WERI-Rb-1 (cell line): ENCODE measurements around the gene NDUFS8.
A peak's percentile ranks its signal among the peaks of the same experiment; 100 is the strongest.
"Not testable (repeated sequence)": the region's sequence is repeated elsewhere in the genome, so short reads cannot be mapped to it uniquely, and the experiment has no call there.

Experiments used
- DNase-seq: peaks from one replicate; pipeline ENCODE4 v3.0.0-alpha.2; 2020
- H3K27ac ChIP-seq: fragments of 250-450 bp; sonication (Bioruptor Pico); 2 replicates; pipeline ENCODE4 v1.5.1; 2020; ENCODE audit warnings: mild to moderate bottlenecking, moderate library complexity
- H3K27me3 ChIP-seq: fragments of 250-450 bp; sonication (Bioruptor Pico); 2 replicates; pipeline ENCODE4 v1.5.1; 2021; ENCODE audit warnings: mild to moderate bottlenecking, low read depth, moderate library complexity; ENCODE audit not compliant: insufficient read depth, severe bottlenecking
- H3K36me3 ChIP-seq: fragments of 250-450 bp; sonication (Bioruptor Pico); 2 replicates; pipeline ENCODE4 v1.5.1; 2020; ENCODE audit warnings: mild to moderate bottlenecking, moderate library complexity
- H3K4me3 ChIP-seq: 2 replicates; pipeline ENCODE4 v1.5.1; 2011; ENCODE audit warnings: low read depth, mild to moderate bottlenecking, control low read depth, low read length
- H3K9me3 ChIP-seq: fragments of 250-450 bp; sonication (Bioruptor Pico); 2 replicates; pipeline ENCODE4 v1.5.1; 2021; ENCODE audit warnings: mild to moderate bottlenecking, moderate library complexity; ENCODE audit not compliant: severe bottlenecking
- TF ChIP-seq, protein P1 (sequence below): IDR thresholded peaks from 2 replicates; pipeline ENCODE4 v1.5.1; 2011; ENCODE audit warnings: low read depth, mild to moderate bottlenecking, control low read depth, inconsistent platforms, low read length

The NDUFS8 gene

DNA sequence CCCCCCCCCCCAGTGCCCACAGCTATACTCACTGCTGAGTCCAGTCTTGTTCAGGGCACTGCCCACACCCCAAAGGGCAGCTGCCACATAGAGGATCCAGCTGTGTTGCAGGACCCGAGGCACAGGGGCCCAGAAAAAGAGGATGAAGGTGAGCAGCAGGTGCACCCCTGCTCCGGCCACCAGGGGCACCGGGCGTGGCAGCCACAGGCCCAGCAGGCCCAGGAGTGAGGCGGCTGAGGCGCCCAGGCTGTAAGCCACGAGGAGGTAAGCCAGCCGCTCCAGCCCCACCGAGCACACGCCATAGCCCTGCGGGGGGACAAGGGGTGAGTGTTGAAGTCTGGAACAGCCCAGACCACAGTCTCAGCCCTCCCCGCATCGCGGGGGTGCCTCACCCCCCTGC lies 34.9 kb upstream of the NDUFS8 start:
- not testable (repeated sequence) for H3K4me3 ChIP-seq, H3K27ac ChIP-seq, H3K36me3 ChIP-seq, H3K27me3 ChIP-seq, H3K9me3 ChIP-seq, DNase-seq

DNA sequence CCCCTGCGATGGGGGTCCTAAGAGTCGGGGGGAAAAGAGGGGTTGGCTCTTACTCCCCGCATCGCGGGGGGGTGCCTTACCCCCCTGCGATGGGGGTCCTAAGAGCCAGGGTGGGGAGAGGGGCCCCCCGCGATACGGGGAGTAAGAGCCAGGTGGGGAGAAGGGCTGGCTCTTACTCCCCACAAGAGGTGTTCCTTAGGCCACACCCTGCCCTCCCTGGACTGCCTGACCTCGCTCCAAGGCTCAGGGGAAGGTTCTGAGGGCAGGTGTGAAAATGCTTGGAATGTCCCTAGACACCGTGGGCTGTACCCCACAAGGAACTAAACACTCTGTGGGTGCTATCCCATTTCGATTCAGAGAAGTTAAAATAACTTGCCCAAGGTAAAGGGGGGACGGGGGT lies 34.4 kb upstream of the NDUFS8 start:
- no peaks in the 10 kb centered on the region for H3K9me3 ChIP-seq
- TF ChIP-seq, protein P1, sequence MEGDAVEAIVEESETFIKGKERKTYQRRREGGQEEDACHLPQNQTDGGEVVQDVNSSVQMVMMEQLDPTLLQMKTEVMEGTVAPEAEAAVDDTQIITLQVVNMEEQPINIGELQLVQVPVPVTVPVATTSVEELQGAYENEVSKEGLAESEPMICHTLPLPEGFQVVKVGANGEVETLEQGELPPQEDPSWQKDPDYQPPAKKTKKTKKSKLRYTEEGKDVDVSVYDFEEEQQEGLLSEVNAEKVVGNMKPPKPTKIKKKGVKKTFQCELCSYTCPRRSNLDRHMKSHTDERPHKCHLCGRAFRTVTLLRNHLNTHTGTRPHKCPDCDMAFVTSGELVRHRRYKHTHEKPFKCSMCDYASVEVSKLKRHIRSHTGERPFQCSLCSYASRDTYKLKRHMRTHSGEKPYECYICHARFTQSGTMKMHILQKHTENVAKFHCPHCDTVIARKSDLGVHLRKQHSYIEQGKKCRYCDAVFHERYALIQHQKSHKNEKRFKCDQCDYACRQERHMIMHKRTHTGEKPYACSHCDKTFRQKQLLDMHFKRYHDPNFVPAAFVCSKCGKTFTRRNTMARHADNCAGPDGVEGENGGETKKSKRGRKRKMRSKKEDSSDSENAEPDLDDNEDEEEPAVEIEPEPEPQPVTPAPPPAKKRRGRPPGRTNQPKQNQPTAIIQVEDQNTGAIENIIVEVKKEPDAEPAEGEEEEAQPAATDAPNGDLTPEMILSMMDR: no peak
- DNase-seq: no peak
- no peaks in the 10 kb centered on the region for H3K36me3 ChIP-seq
- no peak overlapping the region for H3K27ac ChIP-seq
- no peaks in the 10 kb centered on the region for H3K27me3 ChIP-seq
- H3K4me3 ChIP-seq: no peak overlapping the region

DNA sequence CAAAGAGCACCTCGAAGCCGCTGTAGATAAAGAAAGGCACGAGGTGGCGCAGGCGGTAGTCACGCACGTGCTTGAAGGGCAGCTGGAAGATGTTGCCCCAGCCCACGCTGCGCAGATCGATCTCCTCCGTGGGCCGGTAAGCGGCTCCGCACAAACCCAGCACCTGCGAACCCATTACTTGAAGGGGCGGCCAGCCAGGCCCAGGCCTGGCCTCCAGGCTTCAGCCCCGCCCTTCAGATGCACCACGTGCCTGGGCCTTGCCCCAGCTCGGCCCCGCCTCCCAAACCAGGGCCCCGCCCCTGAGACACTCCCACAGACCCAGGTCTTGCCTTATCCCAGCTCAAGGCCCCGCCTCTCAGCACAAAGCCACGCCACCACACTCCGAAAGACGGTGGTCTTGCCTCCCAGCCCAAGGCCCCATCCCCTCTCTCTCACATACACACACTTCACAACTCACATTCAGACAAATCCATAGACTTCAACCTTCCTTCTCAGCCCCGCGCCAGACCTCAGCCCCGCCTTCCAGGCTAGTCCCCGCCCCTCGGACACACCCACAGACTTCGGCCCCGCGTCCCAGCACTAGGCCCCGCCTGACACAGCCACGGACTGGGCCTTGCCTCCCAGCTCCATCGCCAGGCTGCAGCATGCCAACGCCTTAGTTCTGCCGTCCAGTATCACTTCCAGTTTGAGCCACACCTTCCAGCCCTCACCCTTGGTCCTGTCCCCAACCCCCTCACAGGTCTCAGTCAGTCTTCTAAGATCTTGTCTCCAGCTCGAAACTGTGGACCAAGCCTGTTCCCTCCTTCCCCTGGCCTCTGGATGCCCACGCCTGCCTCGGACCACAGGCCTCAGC lies 33.6 kb upstream of the NDUFS8 start:
- TF ChIP-seq, protein P1: no peak
- Histone ChIP-seq H3K4me3 (no peak overlapping the region), H3K9me3 (no peaks in the 10 kb centered on the region), H3K27ac (no peak overlapping the region), H3K27me3 (no peaks in the 10 kb centered on the region), H3K36me3 (no peaks in the 10 kb centered on the region)
- peak; percentile 66 for DNase-seq

DNA sequence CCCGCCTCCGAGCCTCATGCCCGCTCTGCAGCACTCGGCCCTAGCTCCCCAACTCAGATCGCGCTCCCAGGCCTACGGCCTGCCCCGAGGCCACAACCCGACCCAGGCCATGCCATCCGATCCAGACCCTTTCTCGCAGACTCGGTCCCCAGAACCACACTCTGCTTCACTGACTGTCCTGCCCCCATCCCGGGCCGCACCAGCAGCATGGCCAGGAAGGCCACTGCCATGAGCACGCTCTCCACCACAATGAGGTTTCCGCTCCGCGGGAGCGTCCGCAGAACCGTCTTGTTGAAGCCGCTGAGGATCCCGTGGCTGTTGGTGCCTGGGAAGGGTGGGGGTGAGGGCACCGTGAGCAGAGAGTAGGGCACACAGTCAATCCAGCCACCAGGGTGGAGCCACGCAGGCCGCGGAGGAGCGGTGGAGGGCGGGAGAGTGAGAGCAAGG lies 33.0 kb upstream of the NDUFS8 start:
- no peaks in the 10 kb centered on the region for H3K9me3 ChIP-seq
- TF ChIP-seq, protein P1: no peak
- no peak overlapping the region for H3K4me3 ChIP-seq
- H3K27ac ChIP-seq: no peak overlapping the region
- H3K27me3 ChIP-seq: no peaks in the 10 kb centered on the region
- no peaks in the 10 kb centered on the region for H3K36me3 ChIP-seq
- no peak for DNase-seq

DNA sequence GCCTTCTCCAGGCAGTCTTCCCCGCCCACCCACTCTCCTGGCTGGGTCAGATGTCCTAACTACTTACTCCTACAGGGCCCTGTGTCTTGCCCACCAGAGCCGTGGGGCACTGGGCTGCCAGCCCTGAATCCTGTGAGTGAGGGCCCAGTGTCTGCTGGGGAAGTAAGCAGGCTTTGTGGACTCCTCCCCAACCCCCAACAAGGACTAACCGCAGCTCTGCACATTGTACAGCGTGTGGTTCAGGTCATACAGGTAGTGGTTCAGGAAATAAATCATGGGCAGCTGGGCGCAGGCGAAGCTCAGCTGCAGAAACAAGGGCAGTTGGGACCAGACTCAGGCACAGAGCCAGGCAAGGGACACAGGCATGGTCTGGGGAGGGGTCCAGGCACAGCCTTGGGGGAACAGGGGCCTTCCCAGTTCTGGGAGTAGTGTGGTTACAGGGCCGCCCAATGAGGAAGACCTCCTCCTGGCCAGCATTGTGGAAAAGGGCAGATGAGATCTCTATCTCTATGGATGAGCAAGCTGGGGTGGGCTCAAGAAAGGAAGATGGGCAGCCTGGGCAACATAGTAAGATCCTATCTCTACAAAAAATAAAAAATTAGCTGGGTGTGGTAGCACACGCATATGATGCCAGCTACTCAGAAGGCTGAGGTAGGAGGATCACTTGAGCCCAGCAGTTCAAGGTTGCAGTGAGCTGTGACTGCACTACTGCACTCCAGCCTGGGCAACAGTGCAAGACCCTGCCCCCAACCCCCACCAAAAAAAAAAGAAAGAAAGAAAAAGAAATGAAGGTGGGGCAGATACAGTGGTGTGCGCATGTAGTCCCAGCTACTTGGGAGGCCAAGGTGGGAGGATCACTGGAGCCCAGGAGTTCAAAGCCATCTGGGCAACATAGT lies 32.1 kb upstream of the NDUFS8 start:
- TF ChIP-seq, protein P1: no peak
- H3K36me3 ChIP-seq: no peaks in the 10 kb centered on the region
- H3K27me3 ChIP-seq: no peaks in the 10 kb centered on the region
- H3K9me3 ChIP-seq: no peaks in the 10 kb centered on the region
- no peak overlapping the region for H3K27ac ChIP-seq
- H3K4me3 ChIP-seq: no peak overlapping the region
- no peak for DNase-seq

DNA sequence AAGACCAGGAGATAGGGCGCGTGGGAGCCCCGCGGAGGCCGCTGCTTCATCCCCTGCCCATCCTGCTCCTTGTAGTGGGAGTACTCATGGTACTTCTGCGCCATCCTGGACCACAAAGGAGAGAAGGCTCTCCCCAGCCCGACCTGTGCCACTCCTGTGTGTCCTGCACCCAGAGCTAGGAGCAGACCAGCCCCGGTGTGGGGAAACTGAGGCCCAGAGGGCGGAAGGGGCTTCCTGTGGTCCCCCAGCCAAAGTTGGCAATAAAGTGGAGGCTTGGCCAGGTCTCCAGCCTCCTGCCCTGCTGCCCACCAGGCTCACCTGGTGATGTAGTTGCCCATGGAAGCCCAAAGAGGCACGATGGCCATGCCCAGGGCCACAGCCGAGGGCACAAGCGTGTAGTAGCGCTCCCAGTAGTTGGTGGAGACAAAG lies 31.3 kb upstream of the NDUFS8 start:
- DNase-seq: no peak
- no peaks in the 10 kb centered on the region for H3K9me3 ChIP-seq
- H3K36me3 ChIP-seq: no peaks in the 10 kb centered on the region
- H3K27me3 ChIP-seq: no peaks in the 10 kb centered on the region
- no peak overlapping the region for H3K27ac ChIP-seq
- H3K4me3 ChIP-seq: no peak overlapping the region
- TF ChIP-seq, protein P1: no peak
